Measurements from ENCODE around the gene KIAA1549. TPM values are rescaled to one million over a fixed set of nuclear protein-coding genes. Genes with fewer than 3 reads are reported as not detected.

The KIAA1549 gene
- total RNA-seq, 1 donor, result 3.7 TPM

DNA sequence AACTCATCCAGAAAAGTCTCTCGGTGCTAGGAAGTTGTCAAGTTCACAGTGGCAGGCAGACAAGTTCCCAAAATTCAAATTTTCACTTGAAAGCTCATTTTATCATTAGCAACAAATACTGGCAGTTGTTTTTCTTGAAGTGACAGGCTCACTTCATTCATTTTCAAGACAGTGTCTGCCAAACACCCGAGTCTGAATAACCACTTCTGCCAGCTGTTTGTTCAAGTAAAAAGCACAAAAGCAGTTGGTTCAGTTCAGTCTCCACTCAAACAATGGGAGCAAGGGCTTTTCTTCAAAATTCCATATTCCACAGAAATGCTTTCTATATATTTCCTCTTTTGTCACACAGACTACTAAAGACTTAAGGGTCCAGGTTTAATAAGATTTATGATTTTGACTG, 135.5 kb downstream of the KIAA1549 start:
- DNase-seq (ENCODE audit: low read depth), result no peak
- no peak overlapping the region for H3K4me3 ChIP-seq (ENCODE audit: low read depth, low read length)
- TF ChIP-seq, protein P1, sequence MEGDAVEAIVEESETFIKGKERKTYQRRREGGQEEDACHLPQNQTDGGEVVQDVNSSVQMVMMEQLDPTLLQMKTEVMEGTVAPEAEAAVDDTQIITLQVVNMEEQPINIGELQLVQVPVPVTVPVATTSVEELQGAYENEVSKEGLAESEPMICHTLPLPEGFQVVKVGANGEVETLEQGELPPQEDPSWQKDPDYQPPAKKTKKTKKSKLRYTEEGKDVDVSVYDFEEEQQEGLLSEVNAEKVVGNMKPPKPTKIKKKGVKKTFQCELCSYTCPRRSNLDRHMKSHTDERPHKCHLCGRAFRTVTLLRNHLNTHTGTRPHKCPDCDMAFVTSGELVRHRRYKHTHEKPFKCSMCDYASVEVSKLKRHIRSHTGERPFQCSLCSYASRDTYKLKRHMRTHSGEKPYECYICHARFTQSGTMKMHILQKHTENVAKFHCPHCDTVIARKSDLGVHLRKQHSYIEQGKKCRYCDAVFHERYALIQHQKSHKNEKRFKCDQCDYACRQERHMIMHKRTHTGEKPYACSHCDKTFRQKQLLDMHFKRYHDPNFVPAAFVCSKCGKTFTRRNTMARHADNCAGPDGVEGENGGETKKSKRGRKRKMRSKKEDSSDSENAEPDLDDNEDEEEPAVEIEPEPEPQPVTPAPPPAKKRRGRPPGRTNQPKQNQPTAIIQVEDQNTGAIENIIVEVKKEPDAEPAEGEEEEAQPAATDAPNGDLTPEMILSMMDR (IDR thresholded peaks at IDR 0.05; ENCODE audit: insufficient read depth, low read length), result no peak

DNA sequence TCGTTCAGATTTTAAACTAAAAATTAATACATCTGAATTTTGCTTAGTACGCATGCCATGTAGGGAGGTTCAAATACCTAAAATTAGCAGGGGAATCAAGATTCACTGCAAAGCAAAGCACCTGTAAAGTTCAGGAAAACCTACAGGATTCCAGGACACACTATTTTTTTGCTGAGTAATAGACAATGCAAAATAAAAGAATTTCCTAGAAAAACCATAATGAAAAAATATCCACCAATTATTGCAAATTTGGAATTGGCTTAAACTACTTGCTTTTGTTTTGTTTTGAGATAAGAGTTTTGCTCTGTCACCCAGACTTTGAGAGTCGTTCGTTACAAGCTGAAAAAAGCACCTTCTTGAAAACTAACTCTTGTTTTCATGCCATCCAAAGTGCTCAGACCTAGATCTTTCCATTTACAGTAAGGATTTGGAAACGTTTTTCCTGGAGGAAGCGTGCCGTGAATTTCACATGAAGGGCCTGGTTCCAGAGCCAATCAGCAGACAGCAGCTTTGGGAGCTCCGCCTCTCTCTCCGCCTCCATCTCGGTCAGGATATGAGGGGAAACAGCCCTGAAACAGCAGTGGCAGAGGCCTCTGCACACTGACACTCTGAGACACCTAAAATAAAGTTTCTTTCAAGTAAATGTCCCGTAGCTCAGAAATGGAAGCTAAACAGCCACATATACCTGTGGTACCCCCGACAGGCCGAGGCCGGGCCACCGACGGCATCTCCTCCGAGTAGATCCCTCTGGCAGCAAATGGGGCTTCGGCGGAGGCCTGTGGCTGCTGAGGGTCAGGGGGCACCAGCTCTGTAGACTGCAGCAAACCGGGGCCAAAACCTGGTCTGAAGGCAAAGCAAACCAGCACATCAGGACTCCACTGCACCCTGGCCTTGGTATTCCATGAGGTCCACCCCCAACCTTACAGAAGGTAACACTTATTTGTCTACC, 137.3 kb downstream of the KIAA1549 start:
- peak; percentile 24 for DNase-seq (ENCODE audit: low read depth)
- H3K4me3 ChIP-seq (ENCODE audit: low read depth, low read length), result no peak overlapping the region
- TF ChIP-seq, protein P1 (IDR thresholded peaks at IDR 0.05; ENCODE audit: insufficient read depth, low read length), result no peak

DNA sequence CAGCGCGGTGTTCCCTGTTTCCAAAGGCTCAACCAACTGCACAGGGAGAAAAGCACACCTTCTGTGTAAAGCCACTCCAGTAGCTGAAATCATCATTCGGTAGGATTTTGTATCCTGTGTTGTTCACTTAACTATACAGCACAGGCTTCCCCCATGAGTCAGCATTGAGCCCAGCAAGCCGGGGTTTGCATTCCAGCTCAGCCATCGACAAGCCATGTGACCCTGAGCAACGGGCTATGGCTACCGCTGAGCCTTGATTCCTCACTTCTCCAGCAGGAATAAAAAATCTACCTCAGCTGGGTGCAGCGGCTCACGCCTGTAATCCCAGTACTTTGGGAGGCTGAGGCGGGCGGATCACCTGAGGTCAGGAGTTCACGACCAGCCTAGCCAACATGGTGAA, 139.1 kb downstream of the KIAA1549 start:
- DNase-seq (ENCODE audit: low read depth), result no peak
- TF ChIP-seq, protein P1 (IDR thresholded peaks at IDR 0.05; ENCODE audit: insufficient read depth, low read length), result no peak
- no peak overlapping the region for H3K4me3 ChIP-seq (ENCODE audit: low read depth, low read length)

DNA sequence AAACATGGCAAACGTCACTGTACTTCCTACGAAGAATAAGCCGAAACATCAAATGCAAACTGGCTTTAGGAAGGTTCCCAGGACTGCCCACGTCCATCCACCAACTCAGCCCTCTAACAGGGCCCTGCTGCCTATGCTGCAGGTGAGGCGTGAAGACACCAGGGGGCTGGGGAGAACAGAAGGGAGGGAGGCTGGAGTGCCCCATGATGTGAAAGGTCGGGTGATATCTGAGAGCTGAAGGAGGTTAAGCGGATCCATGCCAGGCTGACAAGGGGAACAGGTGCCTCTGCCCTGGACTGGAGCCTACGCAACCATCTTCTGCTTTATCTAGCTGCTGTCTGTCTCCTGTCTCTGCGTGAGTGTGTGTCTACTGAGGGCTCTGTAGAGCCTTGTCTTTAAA, 143.0 kb downstream of the KIAA1549 start:
- no peak overlapping the region for H3K4me3 ChIP-seq (ENCODE audit: low read depth, low read length)
- DNase-seq (ENCODE audit: low read depth), result no peak
- TF ChIP-seq, protein P1 (IDR thresholded peaks at IDR 0.05; ENCODE audit: insufficient read depth, low read length), result no peak

DNA sequence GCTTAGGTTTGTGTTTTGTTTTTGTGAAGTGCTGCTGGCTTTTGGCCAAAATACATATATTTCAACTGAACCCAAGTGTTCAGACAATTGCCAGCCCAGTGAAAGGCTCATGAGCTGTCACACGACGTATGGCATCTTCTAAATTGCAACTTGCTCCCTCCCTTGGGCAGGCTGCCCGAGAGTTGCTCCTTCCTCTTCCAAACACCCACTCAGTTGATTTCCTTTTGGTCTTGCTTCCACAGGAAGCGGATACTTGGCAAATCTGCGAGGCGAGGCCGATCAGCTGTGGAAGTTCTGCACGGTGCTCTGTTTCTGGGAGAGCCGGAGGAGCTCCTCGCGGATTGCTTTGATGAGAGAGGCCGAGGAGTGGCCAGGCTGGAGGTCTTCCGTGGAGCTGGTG, 143.6 kb downstream of the KIAA1549 start:
- TF ChIP-seq, protein P1 (IDR thresholded peaks at IDR 0.05; ENCODE audit: insufficient read depth, low read length), result no peak
- peak; percentile 24 for DNase-seq (ENCODE audit: low read depth)
- no peak overlapping the region for H3K4me3 ChIP-seq (ENCODE audit: low read depth, low read length)

DNA sequence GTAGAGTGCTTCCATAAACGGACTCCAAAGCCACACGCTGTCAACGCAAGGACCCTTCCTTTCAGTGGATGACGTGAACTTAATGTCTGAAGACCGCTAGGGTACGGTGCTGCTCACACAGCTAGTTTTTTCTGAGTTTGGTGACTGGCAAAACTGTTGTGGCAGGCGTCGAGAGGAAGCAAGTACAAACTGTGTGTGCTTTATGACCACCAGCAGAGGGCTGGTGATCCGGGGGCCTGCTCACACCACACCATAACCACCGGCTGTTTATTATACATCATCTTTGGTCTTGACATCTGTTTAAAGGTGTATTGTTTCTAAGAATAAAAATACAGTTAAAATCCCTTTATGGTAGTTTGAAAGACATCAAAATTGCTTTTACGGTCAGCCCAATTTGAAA, 146.1 kb downstream of the KIAA1549 start:
- no peak overlapping the region for H3K4me3 ChIP-seq (ENCODE audit: low read depth, low read length)
- TF ChIP-seq, protein P1 (IDR thresholded peaks at IDR 0.05; ENCODE audit: insufficient read depth, low read length), result no peak
- no peak for DNase-seq (ENCODE audit: low read depth)

All from fibroblast of the aortic adventitia (primary cell).